GM12878 (cell line): Measurements from ENCODE around the gene MAGI1. TPM values are rescaled to one million over a fixed set of nuclear protein-coding genes. Genes with fewer than 3 reads are reported as not detected.

ENCODE experiments used
- ATAC-seq: fragments of 200-7000 bp; cut with Tn5 transposase; 3 replicates; pipeline ENCODE4 v1.9.1; 2020; ENCODE audit warnings: mild to moderate bottlenecking, moderate library complexity
- BruUV-seq: library from RNA; stranded (reverse); fragments of 400-500 nt; replicated peaks from 2 replicates; lab custom pipeline; 2021; lab: Mats Ljungman, UMichigan
- CTCF ChIA-PET: fragments of 300-600 bp; sonication (Branson Sonifier 250); formaldehyde crosslinking; extraction: SDS; loops from one replicate; lab custom pipeline; 2021; ENCODE audit warnings: inconsistent platforms; lab: Yijun Ruan, JAX
- POLR2A ChIA-PET: fragments of 350-600 bp; formaldehyde crosslinking; extraction: SDS; loops from one replicate; lab custom pipeline; 2021; ENCODE audit warnings: inconsistent platforms; lab: Charles Lee
- RAD21 ChIA-PET: fragments of 300-600 bp; sonication (Branson Sonifier 250); formaldehyde crosslinking; loops from one replicate; lab custom pipeline; 2023; ENCODE audit warnings: antibody characterized with exemption; ENCODE audit not compliant: unreplicated experiment; lab: Charles Lee
- SMC1A ChIA-PET: fragments of 300-600 bp; sonication (Branson Sonifier 250); formaldehyde crosslinking; loops from one replicate; lab custom pipeline; 2023; ENCODE audit not compliant: unreplicated experiment, uncharacterized antibody; lab: Charles Lee
- DNase-seq: peaks from one replicate; pipeline ENCODE4 v3.0.0-alpha.2; 2011; ENCODE audit warnings: low read depth, low spot score
- FAIRE-seq: peaks from 3 replicates; lab custom pipeline; 2011; peaks lifted over from hg19 to GRCh38; lab: Jason Lieb, UNC
- H2AFZ ChIP-seq: 2 replicates; pipeline ENCODE4 v1.6.0; 2011; ENCODE audit warnings: low read depth, low read length, control low read depth; ENCODE audit not compliant: control insufficient read depth
- H3K27ac ChIP-seq: 2 replicates; pipeline ENCODE4 v1.5.1; 2011; ENCODE audit warnings: control low read depth; ENCODE audit not compliant: control insufficient read depth, insufficient read depth
- H3K27me3 ChIP-seq, 2 experiments: replicated peaks in 1 of 2; 2 replicates each; pipeline versions ENCODE4 v1.6.0 to v1.6.1; 2011; ENCODE audit warnings: low read length in 1 of 2; ENCODE audit not compliant: control insufficient read depth in 2 of 2, insufficient read depth in 2 of 2
- H3K36me3 ChIP-seq, 2 experiments: 2 replicates each; pipeline ENCODE4 v1.5.1; 2011; ENCODE audit warnings: low read length in 1 of 2; ENCODE audit not compliant: control insufficient read depth in 2 of 2, insufficient read depth in 2 of 2
- H3K4me1 ChIP-seq: 2 replicates; pipeline ENCODE4 v1.6.1; 2011; ENCODE audit warnings: mild to moderate bottlenecking, low read length, moderate library complexity, mixed read lengths; ENCODE audit not compliant: control insufficient read depth, insufficient read depth
- H3K4me2 ChIP-seq: 2 replicates; pipeline ENCODE4 v1.6.0; 2011; ENCODE audit warnings: control low read depth; ENCODE audit not compliant: control insufficient read depth, insufficient read depth
- H3K4me3 ChIP-seq: fragments of 200-600 bp; sonication (generic); 2 replicates; pipeline ENCODE4 v1.5.1; 2016
- H3K79me2 ChIP-seq: 2 replicates; pipeline ENCODE4 v1.6.0; 2011; ENCODE audit warnings: low read length; ENCODE audit not compliant: control insufficient read depth, insufficient read depth
- H3K9ac ChIP-seq: 2 replicates; pipeline ENCODE4 v1.8.0; 2011; ENCODE audit warnings: low read length, control low read depth, mixed read lengths; ENCODE audit not compliant: control insufficient read depth, insufficient read depth
- H3K9me3 ChIP-seq: replicated peaks from 3 replicates; pipeline ENCODE4 v1.5.1; 2011; ENCODE audit warnings: mild to moderate bottlenecking, low read length; ENCODE audit not compliant: control insufficient read depth, insufficient read depth
- H4K20me1 ChIP-seq: 2 replicates; pipeline ENCODE4 v1.6.0; 2011; ENCODE audit not compliant: control insufficient read depth, insufficient read depth
- BCL3 ChIP-seq: IDR thresholded peaks from 2 replicates; pipeline ENCODE4 v1.6.1; 2011; ENCODE audit warnings: borderline replicate concordance, low read depth, mild to moderate bottlenecking, moderate library complexity, low read length; ENCODE audit not compliant: insufficient read depth, poor library complexity, severe bottlenecking
- EED ChIP-seq: sonication (generic); IDR thresholded peaks from 2 replicates; pipeline ENCODE4 v1.6.1; 2016; ENCODE audit warnings: antibody characterized with exemption, low read depth
- EZH2 ChIP-seq: IDR thresholded peaks from 2 replicates; pipeline ENCODE4 v1.6.1; 2012; ENCODE audit warnings: low read depth, mild to moderate bottlenecking, control low read depth, inconsistent platforms, low read length, borderline replicate concordance; ENCODE audit not compliant: control insufficient read depth
- GATAD2B ChIP-seq: fragments of 450-650 bp; conservative IDR thresholded peaks from 2 replicates; pipeline ENCODE4 v1.6.1; 2017; ENCODE audit warnings: low read depth, mild to moderate bottlenecking, moderate library complexity
- HDGF ChIP-seq: fragments of 450-650 bp; IDR thresholded peaks from 2 replicates; pipeline ENCODE4 v1.6.1; 2016; ENCODE audit warnings: antibody characterized with exemption
- HSF1 ChIP-seq: fragments of 150-350 bp; IDR thresholded peaks from 2 replicates; pipeline ENCODE4 v1.6.1; 2014; ENCODE audit warnings: mild to moderate bottlenecking, low read depth, low read length
- MEF2B ChIP-seq: fragments of 450-650 bp; IDR thresholded peaks from 2 replicates; pipeline ENCODE4 v1.6.1; 2018; ENCODE audit warnings: mild to moderate bottlenecking, moderate library complexity; ENCODE audit not compliant: partially characterized antibody, poor library complexity, severe bottlenecking
- NBN ChIP-seq: fragments of 450-650 bp; IDR thresholded peaks from 2 replicates; pipeline ENCODE4 v1.6.1; 2016
- NFXL1 ChIP-seq: fragments of 450-650 bp; IDR thresholded peaks from 2 replicates; pipeline ENCODE4 v1.6.1; 2017; ENCODE audit warnings: antibody characterized with exemption, mild to moderate bottlenecking, borderline replicate concordance
- POLR2AphosphoS2 ChIP-seq: IDR thresholded peaks from 2 replicates; pipeline ENCODE4 v1.6.1; 2011; ENCODE audit warnings: low read depth, mild to moderate bottlenecking, low read length, improper control_type of control experiment, moderate library complexity
- PRDM15 ChIP-seq: fragments of 450-650 bp; formaldehyde crosslinking; IDR thresholded peaks from 2 replicates; pipeline ENCODE4 v1.4.0; 2020; ENCODE audit warnings: mild to moderate bottlenecking, moderate library complexity
- SIX5 ChIP-seq: IDR thresholded peaks from 2 replicates; pipeline ENCODE4 v1.6.1; 2011; ENCODE audit warnings: mild to moderate bottlenecking, low read depth, low read length, moderate library complexity; ENCODE audit not compliant: severe bottlenecking
- SMAD5 ChIP-seq: IDR thresholded peaks from 2 replicates; pipeline ENCODE4 v1.6.1; 2016; ENCODE audit warnings: antibody characterized with exemption, low read depth
- TBL1XR1 ChIP-seq: IDR thresholded peaks from 2 replicates; pipeline ENCODE4 v1.6.1; 2012; ENCODE audit warnings: low read depth, low read length, improper control_type of control experiment
- USF2 ChIP-seq: IDR thresholded peaks from 2 replicates; pipeline ENCODE4 v1.6.1; 2011; ENCODE audit warnings: low read depth, low read length, improper control_type of control experiment, borderline replicate concordance
- YY1 ChIP-seq: IDR thresholded peaks from 2 replicates; pipeline ENCODE4 v1.6.1; 2011; ENCODE audit warnings: low read depth, mild to moderate bottlenecking, low read length
- WGBS: methylation state at CpG from one replicate; pipeline ENCODE4 v1.1.6; 2016; ENCODE audit warnings: low lambda C conversion rate; ENCODE audit not compliant: insufficient replicate concordance, insufficient coverage; ENCODE audit errors: missing lambda C conversion rate; 5-methylcytosine and 5-hydroxymethylcytosine counted together
- in situ Hi-C: fragments of 300-500 bp; cut with MboI; formaldehyde crosslinking; loops from 9 replicates; pipeline ENCODE4 v1.14.3; 2018; ENCODE audit warnings: mixed read lengths
- intact Hi-C: fragments of 100-400 bp; cut with micrococcal nuclease; formaldehyde crosslinking; loops from one replicate; pipeline ENCODE4 v1.14.2; 2022; ENCODE audit not compliant: unreplicated experiment
- polyA plus RNA-seq, 11 experiments: library from polyadenylated mRNA; depleted of rRNA in 4 of 11; unstranded in 6 of 11; stranded (reverse) in 5 of 11; fragments of >200 nt; fragmentation: Nextera tagmentation in 4 of 11; fragmentation: Illumina TruSeq in 1 of 11; extraction: Ambion mirVana in 4 of 11; extraction: Trizol in 1 of 11; gene quantifications; 1 replicate in 1 of 11; 2 replicates in 10 of 11; pipeline versions ENCODE4 v1.2.1 to v1.2.3, GENCODE V29; 2011 to 2016; ENCODE audit warnings: inconsistent platforms in 2 of 11, missing spikeins in 2 of 11, low read depth in 1 of 11
- total RNA-seq, 4 experiments: library from RNA; depleted of rRNA in 3 of 4; stranded (reverse); fragments of >200 nt in 3 of 4; fragmentation: Illumina TruSeq in 1 of 4; extraction: Trizol in 1 of 4; gene quantifications; 2 replicates each; pipeline versions ENCODE4 v1.2.1 to v1.2.3, GENCODE V29; 2013 to 2021

The MAGI1 gene
- total and polyA plus RNA-seq, 10 of the 15 experiments (the other 5 are each of a cell fraction or from before 2014, with no cell fraction given) = 0.02 to 3.3 (median 0.29) TPM; not detected in 1

GRCh38 chr3:66039590-66039887, 821 bp upstream of the MAGI1 start (continued):
- TF ChIP-seq USF2 = no peak
- TF ChIP-seq, all 136 proteins: peak for 0

GRCh38 chr3:66038384-66038725, 363 bp downstream of the MAGI1 start:
- H4K20me1 ChIP-seq = no peaks in the 10 kb centered on the region
- ChIA-PET SMC1A (no interaction called here), POLR2A (no interaction called here), CTCF (no interaction called here), RAD21 (no interaction called here)
- H3K27me3 ChIP-seq = peaks cover 2 to 5% of the 10 kb centered on the region in 2 experiments; a peak in 3 of 4 replicates
- H3K4me2 ChIP-seq = peak overlapping the region; percentile 56
- H3K27ac ChIP-seq = no peak overlapping the region
- in situ Hi-C loops = no loop called here
- DNase-seq = no peak
- H3K9ac ChIP-seq = no peak overlapping the region; the same call in 1 of the 2 replicates
- intact Hi-C loops = no loop called here
- WGBS = 1% methylated on average over 22 of the region's 25 CpGs
- BruUV-seq = no TSS peak
- no peaks in the 10 kb centered on the region; the same call in 2 of the 3 replicates for H3K9me3 ChIP-seq
- peak overlapping the region; percentile 43; the same call in 1 of the 2 replicates for H2AFZ ChIP-seq
- no peaks in the 10 kb centered on the region for H3K4me1 ChIP-seq
- no peaks in the 10 kb centered on the region for H3K79me2 ChIP-seq
- peak overlapping the region; percentile 72 for H3K4me3 ChIP-seq
- no peak for FAIRE-seq
- ATAC-seq = peak; percentile 51
- H3K36me3 ChIP-seq = no peaks in the 10 kb centered on the region
- TF ChIP-seq EED (no peak), NFXL1 (no peak), NBN (no peak), HDGF (no peak), EZH2 (no peak), HSF1 (no peak), PRDM15 (CRISPR knock-in tag) (no peak), SIX5 (no peak), GATAD2B (no peak), MEF2B (no peak), TBL1XR1 (no peak), POLR2AphosphoS2 (no peak), SMAD5 (no peak), YY1 (no peak), BCL3 (no peak)
